Measurements from ENCODE around the gene ZEB1.

DNA sequence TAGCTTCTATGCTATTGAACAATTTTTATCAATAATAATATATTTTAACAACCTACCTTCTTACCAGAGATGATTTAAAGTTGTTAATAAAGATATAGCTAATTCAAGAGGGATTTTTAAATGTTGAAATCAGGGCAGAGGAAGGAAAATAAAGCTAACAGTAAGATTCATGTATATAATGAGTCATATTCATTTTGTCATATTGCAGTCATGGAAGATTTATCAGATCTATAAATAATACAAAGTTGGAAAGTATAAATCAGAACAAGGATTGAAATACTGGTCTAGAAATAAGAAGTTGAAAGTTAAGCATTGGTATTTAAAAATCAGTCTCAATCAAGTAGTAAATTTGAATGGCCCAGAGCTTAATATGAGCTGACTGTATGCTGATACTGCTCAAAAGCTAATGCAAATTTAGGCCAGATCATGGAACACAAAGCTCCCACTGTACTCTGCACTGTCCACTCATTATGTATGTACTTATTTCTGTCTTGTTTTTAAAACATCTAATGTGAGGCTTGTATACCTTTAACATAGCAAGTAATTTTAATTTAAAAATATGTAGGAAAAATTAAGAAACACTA lies 196.9 kb downstream of the ZEB1 start:
- TF ChIP-seq, protein P1, sequence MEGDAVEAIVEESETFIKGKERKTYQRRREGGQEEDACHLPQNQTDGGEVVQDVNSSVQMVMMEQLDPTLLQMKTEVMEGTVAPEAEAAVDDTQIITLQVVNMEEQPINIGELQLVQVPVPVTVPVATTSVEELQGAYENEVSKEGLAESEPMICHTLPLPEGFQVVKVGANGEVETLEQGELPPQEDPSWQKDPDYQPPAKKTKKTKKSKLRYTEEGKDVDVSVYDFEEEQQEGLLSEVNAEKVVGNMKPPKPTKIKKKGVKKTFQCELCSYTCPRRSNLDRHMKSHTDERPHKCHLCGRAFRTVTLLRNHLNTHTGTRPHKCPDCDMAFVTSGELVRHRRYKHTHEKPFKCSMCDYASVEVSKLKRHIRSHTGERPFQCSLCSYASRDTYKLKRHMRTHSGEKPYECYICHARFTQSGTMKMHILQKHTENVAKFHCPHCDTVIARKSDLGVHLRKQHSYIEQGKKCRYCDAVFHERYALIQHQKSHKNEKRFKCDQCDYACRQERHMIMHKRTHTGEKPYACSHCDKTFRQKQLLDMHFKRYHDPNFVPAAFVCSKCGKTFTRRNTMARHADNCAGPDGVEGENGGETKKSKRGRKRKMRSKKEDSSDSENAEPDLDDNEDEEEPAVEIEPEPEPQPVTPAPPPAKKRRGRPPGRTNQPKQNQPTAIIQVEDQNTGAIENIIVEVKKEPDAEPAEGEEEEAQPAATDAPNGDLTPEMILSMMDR (conservative IDR thresholded peaks at IDR 0.05 in 1 of 2, IDR thresholded peaks at IDR 0.05 in 1 of 2; ENCODE audit: extremely low read depth in 1 of 2, insufficient read depth in 1 of 2, low read depth in 1 of 2, low read length in 2 of 2) = no peak
- TF ChIP-seq EZH2 (IDR thresholded peaks at IDR 0.05; ENCODE audit: borderline replicate concordance, low read length) = no peak

All from mammary epithelial cell (primary cell).